HFFc6 (cell line): ENCODE data around the gene SMIM23. TPM values are rescaled to one million over a fixed set of nuclear protein-coding genes. Genes with fewer than 3 reads are reported as not detected.

ENCODE experiments used
- DNase-seq: peaks from one replicate; pipeline ENCODE4 v3.0.0-alpha.2; 2018
- H3K27ac Mint-ChIP-seq: 2 replicates; pipeline ENCODE4 v1.8.0; 2020; ENCODE audit warnings: mild to moderate bottlenecking, mixed read lengths
- H3K27me3 Mint-ChIP-seq: 2 replicates; pipeline ENCODE4 v1.8.0; 2021; ENCODE audit warnings: mild to moderate bottlenecking, moderate library complexity, mixed read lengths; ENCODE audit not compliant: insufficient read depth
- H3K36me3 Mint-ChIP-seq: 2 replicates; pipeline ENCODE4 v1.8.0; 2021; ENCODE audit warnings: low read depth, mixed read lengths
- H3K4me1 Mint-ChIP-seq: 2 replicates; pipeline ENCODE4 v1.8.0; 2020; ENCODE audit warnings: low read depth, mixed read lengths
- H3K4me3 Mint-ChIP-seq: 2 replicates; pipeline ENCODE4 v1.8.0; 2020; ENCODE audit warnings: mild to moderate bottlenecking, moderate library complexity, mixed read lengths
- H3K9me3 Mint-ChIP-seq: 2 replicates; pipeline ENCODE4 v1.8.0; 2020; ENCODE audit warnings: mild to moderate bottlenecking, mixed read lengths
- total RNA-seq, 6 experiments: library from RNA; stranded (reverse); fragmentation: NEBNext Ultra II Directional; extraction: Animal tissue kit (Norgen Biotek cat#: 25700); gene quantifications; 2 replicates in 1 of 6; 3 replicates in 5 of 6; pipeline ENCODE4 v1.2.3, GENCODE V29; 2021
- TF ChIP-seq, protein P1 (sequence below): fragments of 200-600 bp; sonication (generic); IDR thresholded peaks from 2 replicates; pipeline ENCODE4 v1.5.0; 2021; ENCODE audit warnings: antibody characterized with exemption, mild to moderate bottlenecking

The SMIM23 gene
- total RNA-seq, 6 experiments from 2014 or later: not detected

GRCh38 chr5:171795381-171795780, 9.8 kb downstream of the SMIM23 start:
- peaks cover 22% of the 10 kb centered on the region for H3K27me3 Mint-ChIP-seq
- H3K27ac Mint-ChIP-seq: no peak overlapping the region
- TF ChIP-seq, protein P1, sequence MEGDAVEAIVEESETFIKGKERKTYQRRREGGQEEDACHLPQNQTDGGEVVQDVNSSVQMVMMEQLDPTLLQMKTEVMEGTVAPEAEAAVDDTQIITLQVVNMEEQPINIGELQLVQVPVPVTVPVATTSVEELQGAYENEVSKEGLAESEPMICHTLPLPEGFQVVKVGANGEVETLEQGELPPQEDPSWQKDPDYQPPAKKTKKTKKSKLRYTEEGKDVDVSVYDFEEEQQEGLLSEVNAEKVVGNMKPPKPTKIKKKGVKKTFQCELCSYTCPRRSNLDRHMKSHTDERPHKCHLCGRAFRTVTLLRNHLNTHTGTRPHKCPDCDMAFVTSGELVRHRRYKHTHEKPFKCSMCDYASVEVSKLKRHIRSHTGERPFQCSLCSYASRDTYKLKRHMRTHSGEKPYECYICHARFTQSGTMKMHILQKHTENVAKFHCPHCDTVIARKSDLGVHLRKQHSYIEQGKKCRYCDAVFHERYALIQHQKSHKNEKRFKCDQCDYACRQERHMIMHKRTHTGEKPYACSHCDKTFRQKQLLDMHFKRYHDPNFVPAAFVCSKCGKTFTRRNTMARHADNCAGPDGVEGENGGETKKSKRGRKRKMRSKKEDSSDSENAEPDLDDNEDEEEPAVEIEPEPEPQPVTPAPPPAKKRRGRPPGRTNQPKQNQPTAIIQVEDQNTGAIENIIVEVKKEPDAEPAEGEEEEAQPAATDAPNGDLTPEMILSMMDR: no peak
- no peak overlapping the region for H3K4me3 Mint-ChIP-seq
- DNase-seq: no peak
- no peaks in the 10 kb centered on the region for H3K36me3 Mint-ChIP-seq
- H3K4me1 Mint-ChIP-seq: no peaks in the 10 kb centered on the region
- no peaks in the 10 kb centered on the region for H3K9me3 Mint-ChIP-seq

DNA sequence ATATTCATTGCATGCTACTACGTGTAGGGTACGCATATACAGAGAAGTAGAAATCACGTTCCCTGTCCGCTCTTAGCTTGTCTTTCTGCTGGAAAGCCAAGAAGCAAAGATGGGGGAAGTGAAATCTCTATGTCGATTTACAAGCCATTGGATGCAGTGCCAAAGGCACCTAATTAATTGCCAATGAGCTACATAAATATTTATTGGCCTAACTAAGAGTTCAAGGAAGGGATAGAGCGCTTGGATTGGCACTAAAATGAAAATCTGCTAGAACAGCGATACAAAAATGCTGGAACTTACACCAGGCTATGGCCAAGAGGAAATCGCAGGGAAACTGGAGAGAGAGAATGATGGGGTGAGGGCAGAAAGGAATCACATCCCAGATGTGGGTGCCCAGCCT, 10.8 kb downstream of the SMIM23 start:
- H3K4me1 Mint-ChIP-seq: no peaks in the 10 kb centered on the region
- no peak overlapping the region for H3K27ac Mint-ChIP-seq
- TF ChIP-seq, protein P1: no peak
- no peaks in the 10 kb centered on the region for H3K9me3 Mint-ChIP-seq
- no peak overlapping the region for H3K4me3 Mint-ChIP-seq
- no peak for DNase-seq
- no peaks in the 10 kb centered on the region for H3K36me3 Mint-ChIP-seq
- peaks cover 20% of the 10 kb centered on the region for H3K27me3 Mint-ChIP-seq

GRCh38 chr5:171797543-171797942, 11.9 kb downstream of the SMIM23 start:
- peaks cover 20% of the 10 kb centered on the region for H3K27me3 Mint-ChIP-seq
- no peak for DNase-seq
- no peak overlapping the region for H3K27ac Mint-ChIP-seq
- H3K36me3 Mint-ChIP-seq: no peaks in the 10 kb centered on the region
- H3K4me3 Mint-ChIP-seq: no peak overlapping the region
- H3K4me1 Mint-ChIP-seq: no peaks in the 10 kb centered on the region
- TF ChIP-seq, protein P1: no peak
- no peaks in the 10 kb centered on the region for H3K9me3 Mint-ChIP-seq

DNA sequence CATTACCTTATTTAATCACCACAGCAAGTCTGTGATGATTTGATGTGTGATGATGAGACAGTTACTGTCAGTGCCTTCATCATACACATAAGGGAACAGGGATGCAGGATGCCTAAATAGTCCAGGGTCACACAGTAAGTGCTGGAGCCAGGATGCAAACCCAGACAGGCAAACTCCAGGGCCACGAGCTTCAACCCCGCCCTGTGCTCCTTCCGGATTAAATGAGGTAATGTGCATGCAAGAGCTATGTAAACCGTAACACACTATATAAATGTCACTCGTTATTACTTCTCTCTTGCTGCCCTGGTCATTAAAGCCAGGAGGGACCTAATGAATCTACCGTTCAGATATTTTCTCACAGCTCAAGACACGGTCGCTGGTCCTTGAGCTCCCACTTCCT, 12.8 kb downstream of the SMIM23 start:
- H3K4me1 Mint-ChIP-seq: no peaks in the 10 kb centered on the region
- DNase-seq: no peak
- H3K27ac Mint-ChIP-seq: no peak overlapping the region
- H3K36me3 Mint-ChIP-seq: no peaks in the 10 kb centered on the region
- H3K27me3 Mint-ChIP-seq: peaks cover 26% of the 10 kb centered on the region
- no peaks in the 10 kb centered on the region for H3K9me3 Mint-ChIP-seq
- no peak overlapping the region for H3K4me3 Mint-ChIP-seq
- TF ChIP-seq, protein P1: no peak

DNA sequence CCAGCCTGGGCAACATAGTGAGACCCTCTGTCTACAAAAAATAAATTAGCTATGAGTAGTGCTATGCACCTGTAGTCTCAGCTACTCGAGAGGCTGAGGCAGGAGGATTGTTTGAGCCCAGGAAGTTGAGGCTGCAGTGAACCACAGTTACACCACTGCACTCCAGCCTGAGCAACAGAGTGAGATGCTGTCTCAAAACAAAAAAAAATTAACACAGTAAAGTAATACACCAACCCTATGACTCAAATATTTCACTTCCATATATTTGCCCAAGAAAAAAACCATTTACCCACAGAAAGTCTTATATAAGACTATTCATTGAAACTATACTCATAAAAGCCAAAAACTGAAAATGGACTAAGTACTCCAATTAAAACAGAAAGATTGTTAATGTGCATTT, 16.2 kb downstream of the SMIM23 start:
- no peaks in the 10 kb centered on the region for H3K36me3 Mint-ChIP-seq
- H3K27ac Mint-ChIP-seq: no peak overlapping the region
- peaks cover 44% of the 10 kb centered on the region for H3K27me3 Mint-ChIP-seq
- no peaks in the 10 kb centered on the region for H3K9me3 Mint-ChIP-seq
- H3K4me3 Mint-ChIP-seq: no peak overlapping the region
- no peaks in the 10 kb centered on the region for H3K4me1 Mint-ChIP-seq
- TF ChIP-seq, protein P1: no peak
- no peak for DNase-seq

DNA sequence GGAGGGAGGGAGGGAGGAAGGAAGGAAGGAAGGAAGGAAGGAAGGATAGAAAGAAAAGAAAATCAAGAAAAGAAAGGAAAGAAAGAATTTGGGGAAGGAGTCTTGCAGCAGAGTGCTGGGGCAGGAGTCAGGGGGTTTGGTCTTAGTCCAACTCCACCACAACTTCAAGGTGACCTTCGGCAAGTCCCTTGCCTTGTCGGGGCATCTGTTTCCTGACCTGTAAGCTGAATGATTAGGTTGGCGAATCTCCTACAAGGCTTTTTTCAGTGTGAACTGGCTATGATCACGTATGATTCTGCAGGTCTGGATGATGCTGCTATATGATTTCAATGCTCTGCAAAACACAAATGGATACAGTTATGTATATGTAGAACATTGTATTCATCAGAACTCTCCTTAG, 20.1 kb downstream of the SMIM23 start:
- Mint-ChIP-seq H3K4me3 (no peak overlapping the region), H3K36me3 (no peaks in the 10 kb centered on the region), H3K9me3 (no peaks in the 10 kb centered on the region), H3K4me1 (peaks cover 22% of the 10 kb centered on the region), H3K27me3 (peaks cover 42% of the 10 kb centered on the region), H3K27ac (no peak overlapping the region)
- TF ChIP-seq, protein P1: no peak
- DNase-seq: no peak
